ENCODE data around the gene PTPRJ.

- no peak for TF ChIP-seq SMC3 (conservative IDR thresholded peaks at IDR 0.05; ENCODE audit: poor library complexity)
- TF ChIP-seq CTCF (IDR thresholded peaks at IDR 0.05; ENCODE audit: poor library complexity, severe bottlenecking) = no peak
- no peak for TF ChIP-seq EZH2 (IDR thresholded peaks at IDR 0.05; ENCODE audit: borderline replicate concordance, insufficient read depth, low read length, poor library complexity, severe bottlenecking)
- no peak for TF ChIP-seq REST (IDR thresholded peaks at IDR 0.05; ENCODE audit: borderline replicate concordance)
- TF ChIP-seq TAF1 (IDR thresholded peaks at IDR 0.05; ENCODE audit: low read depth) = no peak
- no peak for TF ChIP-seq MXI1 (conservative IDR thresholded peaks at IDR 0.05; ENCODE audit: poor library complexity, severe bottlenecking)
- no peak for TF ChIP-seq POLR2AphosphoS5 (IDR thresholded peaks at IDR 0.05)
- no peak for TF ChIP-seq EP300 (conservative IDR thresholded peaks at IDR 0.05; ENCODE audit: poor library complexity, severe bottlenecking)
- TF ChIP-seq RAD21 (conservative IDR thresholded peaks at IDR 0.05) = no peak
Observed at GRCh38 chr11:48028914-48029680, 48.7 kb downstream of the PTPRJ start.
